SK-N-SH (cell line): Measurements from ENCODE around the gene PRCC. TPM values are rescaled to one million over a fixed set of nuclear protein-coding genes. Genes with fewer than 3 reads are reported as not detected.

Experiments used
- CTCF ChIA-PET: fragments of 300-600, 350-600 bp; formaldehyde crosslinking; extraction: SDS; loops from one replicate; lab custom pipeline; 2021; lab: Yijun Ruan, JAX
- POLR2A ChIA-PET: fragments of 350-600 bp; sonication (Branson Sonifier 250); formaldehyde crosslinking; extraction: SDS; loops from one replicate; lab custom pipeline; 2020; ENCODE audit warnings: antibody characterized with exemption, inconsistent platforms; lab: Yijun Ruan, JAX
- DNase-seq: peaks from one replicate; pipeline ENCODE4 v3.0.0; 2012
- H2AFZ ChIP-seq: fragments of 200-600 bp; sonication (generic); 2 replicates; pipeline ENCODE4 v1.8.1; 2016; ENCODE audit warnings: antibody characterized with exemption, mild to moderate bottlenecking, low read depth
- H3F3A ChIP-seq: fragments of 200-600 bp; sonication (generic); replicated peaks from 2 replicates; pipeline ENCODE3; 2016; ENCODE audit warnings: antibody characterized with exemption, mild to moderate bottlenecking; ENCODE audit not compliant: insufficient read depth
- H3K27ac ChIP-seq, 2 experiments: fragments of 200-500 bp in 1 of 2; fragments of 200-600 bp in 1 of 2; sonication (Bioruptor generic) in 1 of 2; sonication (generic), shearing (Covaris generic) in 1 of 2; 2 replicates each; pipeline versions ENCODE4 v1.5.1 to v1.6.1; 2014 to 2016; ENCODE audit warnings: low read depth in 2 of 2, inconsistent platforms in 1 of 2, low read length in 1 of 2, mild to moderate bottlenecking in 1 of 2, mixed read lengths in 1 of 2
- H3K27me3 ChIP-seq: fragments of 200-600 bp; sonication (generic), shearing (Covaris generic); 2 replicates; pipeline ENCODE4 v1.6.1; 2016; ENCODE audit warnings: mixed run types; ENCODE audit not compliant: insufficient read depth
- H3K36me3 ChIP-seq, 2 experiments: fragments of 200-500 bp in 1 of 2; fragments of 200-600 bp in 1 of 2; sonication (Bioruptor generic) in 1 of 2; sonication (generic) in 1 of 2; replicated peaks in 1 of 2; 2 replicates each; pipeline versions ENCODE3 to v1.5.1; 2014 to 2016; ENCODE audit warnings: low read length in 1 of 2, mild to moderate bottlenecking in 1 of 2; ENCODE audit not compliant: insufficient read depth in 2 of 2, control insufficient read depth in 1 of 2
- H3K4me1 ChIP-seq, 2 experiments: fragments of 200-500 bp in 1 of 2; fragments of 200-600 bp in 1 of 2; sonication (Bioruptor generic) in 1 of 2; sonication (generic), shearing (Covaris generic) in 1 of 2; 2 replicates each; pipeline versions ENCODE4 v1.5.1 to v1.6.1; 2014 to 2016; ENCODE audit warnings: low read depth in 1 of 2, low read length in 1 of 2, mixed run types in 1 of 2; ENCODE audit not compliant: insufficient read depth in 2 of 2, control insufficient read depth in 1 of 2
- H3K4me2 ChIP-seq: fragments of 200-600 bp; sonication (generic), shearing (Covaris generic); 2 replicates; pipeline ENCODE4 v1.6.1; 2017; ENCODE audit warnings: mixed run types
- H3K4me3 ChIP-seq, 2 experiments: fragments of 200-500 bp in 1 of 2; fragments of 200-600 bp in 1 of 2; sonication (Bioruptor generic) in 1 of 2; sonication (generic), shearing (Covaris generic) in 1 of 2; 2 replicates each; pipeline versions ENCODE4 v1.5.1 to v1.8.1; 2014 to 2016; ENCODE audit warnings: low read depth in 2 of 2, inconsistent platforms in 1 of 2, low read length in 1 of 2, mild to moderate bottlenecking in 1 of 2, mixed read lengths in 1 of 2, moderate library complexity in 1 of 2
- H3K79me2 ChIP-seq: fragments of 200-600 bp; sonication (generic); 2 replicates; pipeline ENCODE4 v1.8.1; 2017; ENCODE audit warnings: mild to moderate bottlenecking; ENCODE audit not compliant: insufficient read depth
- H3K9ac ChIP-seq: fragments of 200-600 bp; sonication (generic); 2 replicates; pipeline ENCODE4 v1.6.1; 2017; ENCODE audit warnings: mixed run types
- H3K9me2 ChIP-seq: fragments of 200-600 bp; sonication (generic); 2 replicates; pipeline ENCODE4 v1.6.1; 2017; ENCODE audit warnings: mixed run types
- H3K9me3 ChIP-seq: fragments of 200-600 bp; sonication (generic); 2 replicates; pipeline ENCODE4 v1.6.1; 2017; ENCODE audit warnings: mixed run types, mild to moderate bottlenecking, moderate library complexity
- H4K20me1 ChIP-seq: fragments of 200-600 bp; sonication (generic); 2 replicates; pipeline ENCODE4 v1.6.1; 2017; ENCODE audit warnings: mild to moderate bottlenecking, mixed run types; ENCODE audit not compliant: insufficient read depth
- ELF1 ChIP-seq: IDR thresholded peaks from 2 replicates; pipeline ENCODE4 v1.4.0; 2012
- FOSL2 ChIP-seq: IDR thresholded peaks from 2 replicates; pipeline ENCODE4 v1.4.0; 2012; ENCODE audit warnings: low read depth, mild to moderate bottlenecking, moderate library complexity, borderline replicate concordance
- FOXJ3 ChIP-seq: sonication (generic); formaldehyde crosslinking; IDR thresholded peaks from 2 replicates; pipeline ENCODE4 v1.5.1; 2020; ENCODE audit warnings: mild to moderate bottlenecking, missing genetic modification reagents
- GABPA ChIP-seq: IDR thresholded peaks from 2 replicates; pipeline ENCODE4 v1.4.0; 2012; ENCODE audit warnings: low read depth, mild to moderate bottlenecking
- IRF3 ChIP-seq: fragments of 150-350 bp; IDR thresholded peaks from 2 replicates; pipeline ENCODE4 v1.6.1; 2016; ENCODE audit warnings: mild to moderate bottlenecking, low read depth, low read length
- JUND ChIP-seq: IDR thresholded peaks from 2 replicates; pipeline ENCODE4 v1.4.0; 2012
- MAX ChIP-seq: IDR thresholded peaks from 2 replicates; pipeline ENCODE4 v1.4.0; 2012; ENCODE audit warnings: low read depth
- NRF1 ChIP-seq: IDR thresholded peaks from 2 replicates; pipeline ENCODE4 v1.6.1; 2012; ENCODE audit warnings: low read depth, mild to moderate bottlenecking, low read length
- POLR2AphosphoS5 ChIP-seq: IDR thresholded peaks from 2 replicates; pipeline ENCODE4 v1.6.1; 2012; ENCODE audit warnings: low read depth, low read length
- RAD21 ChIP-seq: IDR thresholded peaks from 2 replicates; pipeline ENCODE4 v1.6.1; 2012; ENCODE audit warnings: mild to moderate bottlenecking, low read length
- RCOR1 ChIP-seq: fragments of 150-350 bp; IDR thresholded peaks from 2 replicates; pipeline ENCODE4 v1.6.1; 2017; ENCODE audit warnings: antibody characterized with exemption, low read length
- REST ChIP-seq: IDR thresholded peaks from 2 replicates; pipeline ENCODE4 v1.6.1; 2012; ENCODE audit warnings: mild to moderate bottlenecking, low read depth, low read length, moderate library complexity
- RFX5 ChIP-seq: IDR thresholded peaks from 2 replicates; pipeline ENCODE4 v1.6.1; 2012; ENCODE audit warnings: mild to moderate bottlenecking, improper control_type of control experiment, low read length
- SMC3 ChIP-seq: IDR thresholded peaks from 2 replicates; pipeline ENCODE4 v1.6.1; 2012; ENCODE audit warnings: low read depth, low read length, improper control_type of control experiment
- TAF1 ChIP-seq: IDR thresholded peaks from 2 replicates; pipeline ENCODE4 v1.6.1; 2012; ENCODE audit warnings: low read depth, mild to moderate bottlenecking, low read length, moderate library complexity, borderline replicate concordance
- WGBS: methylation state at CpG from one replicate; pipeline ENCODE4 v1.1.6; 2017; ENCODE audit warnings: low lambda C conversion rate; 5-methylcytosine and 5-hydroxymethylcytosine counted together
- polyA plus RNA-seq, 3 experiments: library from polyadenylated mRNA; depleted of rRNA; stranded (reverse); fragments of >200 nt; gene quantifications; 2 replicates each; pipeline ENCODE4 v1.2.3, GENCODE V29; 2012

The PRCC gene
- polyA plus RNA-seq, 1 of the 3 experiments (the other 2 are of a cell fraction): 39.2 TPM

- DNase-seq: peak; percentile 87
- peak within 1 kb of the TSS; percentile 76 to 87 for H3K4me3 ChIP-seq
- peaks cover 39% of the 10 kb centered on the region for H4K20me1 ChIP-seq
- H3K4me1 ChIP-seq: peaks cover 28 to 57% of the 10 kb centered on the region in 2 experiments
- POLR2A ChIA-PET: interaction anchor here (0.6 to 3.6 kb wide), 17 partner anchors 13 to 133 kb away, joined by 3 to 25 read pairs (median 5); partner anchors contain the start of genes CRABP2, HDGF, MRPL24 and NES
- H3K9ac ChIP-seq: peak within 1 kb of the TSS; percentile 93
- peaks cover 72% of the 10 kb centered on the region for H3K79me2 ChIP-seq
- WGBS: under 1% methylated on average over 29 of the region's 46 CpGs
- peaks cover 24 to 33% of the 10 kb centered on the region in 2 experiments for H3K36me3 ChIP-seq
- peaks cover 13% of the 10 kb centered on the region for H3F3A ChIP-seq
- TF ChIP-seq JUND: no peak
- 0 out of 2 replicates have a peak, but pooled peaks have one; percentile 10 for TF ChIP-seq SMC3
- no peak for TF ChIP-seq RCOR1
- no peak for TF ChIP-seq IRF3
- TF ChIP-seq POLR2AphosphoS5: peak; percentile 53; the same call in 1 of the 2 replicates
- TF ChIP-seq FOXJ3: no peak
- TF ChIP-seq GABPA: peak; percentile 88
- no peak for TF ChIP-seq REST
- TF ChIP-seq NRF1: peak; percentile 57
- peak; percentile 70 for TF ChIP-seq MAX
- no peak for TF ChIP-seq RFX5
- peak; percentile 72; the same call in 1 of the 2 replicates for TF ChIP-seq ELF1
- TF ChIP-seq TAF1: peak; percentile 54
- no peak for TF ChIP-seq FOSL2
- TF ChIP-seq RAD21: peak; percentile 9; the same call in 1 of the 2 replicates
- TF ChIP-seq, all 33 proteins: peak for 8
- peak within 1 kb of the TSS; percentile 95 for H3K4me2 ChIP-seq
- H3K9me3 ChIP-seq: no peaks in the 10 kb centered on the region
- peak within 1 kb of the TSS; percentile 84 for H2AFZ ChIP-seq
- no peaks in the 10 kb centered on the region for H3K27me3 ChIP-seq
- CTCF ChIA-PET: interaction anchor here (1.4 to 38.0 kb wide), 16 partner anchors 13 to 200 kb away, joined by 4 to 2702 read pairs (median 30); partner anchors contain the start of genes CRABP2, HDGF, INSRR and MRPL24
- no peaks in the 10 kb centered on the region for H3K9me2 ChIP-seq
- H3K27ac ChIP-seq: peak within 1 kb of the TSS; percentile 83 to 88
Measured at GRCh38 chr1:156727926-156728598, 39.3 kb upstream of the PRCC start, which contains the start of gene METTL25B. Gene METTL25B, plus strand, starts transcription at chr1:156728469. Its CDS starts 636 bp downstream, at chr1:156729105.
